A673 (cell line): ENCODE results near the gene LKAAEAR1. TPM values are rescaled to one million over a fixed set of nuclear protein-coding genes. Genes with fewer than 3 reads are reported as not detected.

Experiments
- BruUV-seq: library from RNA; stranded (reverse); fragments of 400-500 nt; replicated peaks from 2 replicates; lab custom pipeline; 2021; lab: Mats Ljungman, UMichigan
- CTCF ChIA-PET: fragments of 300-600 bp; sonication (Branson Sonifier 250); formaldehyde crosslinking; loops from one replicate; lab custom pipeline; 2022; ENCODE audit warnings: antibody characterized with exemption; lab: Charles Lee
- POLR2A ChIA-PET: fragments of 300-600 bp; sonication (Branson Sonifier 250); formaldehyde crosslinking; loops from one replicate; lab custom pipeline; 2022; ENCODE audit warnings: antibody characterized with exemption; ENCODE audit not compliant: low non-redundant PET; lab: Charles Lee
- DNase-seq: peaks from one replicate; pipeline ENCODE4 v3.0.0-alpha.2; 2015; ENCODE audit warnings: low spot score
- H3K27ac ChIP-seq: fragments of 200-600 bp; sonication (generic); 2 replicates; pipeline ENCODE4 v1.5.1; 2016; ENCODE audit warnings: mixed run types, low read depth, mild to moderate bottlenecking, mixed read lengths, antibody characterized with exemption, low read length; ENCODE audit not compliant: poor library complexity, severe bottlenecking
- H3K27me3 ChIP-seq: fragments of 200-600 bp; sonication (generic); replicated peaks from 2 replicates; pipeline ENCODE4 v1.6.1; 2017; ENCODE audit warnings: mixed run types, low read depth, mild to moderate bottlenecking, mixed read lengths, antibody characterized with exemption, low read length; ENCODE audit not compliant: insufficient read depth, poor library complexity
- H3K36me3 ChIP-seq: fragments of 200-600 bp; sonication (generic); 2 replicates; pipeline ENCODE4 v1.6.1; 2016; ENCODE audit warnings: mixed run types, mild to moderate bottlenecking, mixed read lengths, antibody characterized with exemption, low read length; ENCODE audit not compliant: insufficient read depth, poor library complexity, severe bottlenecking
- H3K4me1 ChIP-seq: fragments of 200-600 bp; sonication (generic); 2 replicates; pipeline ENCODE4 v1.6.1; 2017; ENCODE audit warnings: mixed run types, mild to moderate bottlenecking, mixed read lengths, antibody characterized with exemption, low read length; ENCODE audit not compliant: insufficient read depth, poor library complexity, severe bottlenecking
- H3K4me3 ChIP-seq: fragments of 200-600 bp; sonication (generic); 2 replicates; pipeline ENCODE4 v1.5.1; 2016; ENCODE audit warnings: low read depth, mixed run types, mild to moderate bottlenecking, mixed read lengths, low read length; ENCODE audit not compliant: poor library complexity, severe bottlenecking
- H3K9me3 ChIP-seq: fragments of 200-600 bp; sonication (generic); 2 replicates; pipeline ENCODE4 v1.6.1; 2016; ENCODE audit warnings: mixed run types, low read depth, mild to moderate bottlenecking, mixed read lengths, antibody characterized with exemption, low read length; ENCODE audit not compliant: poor library complexity, severe bottlenecking
- EZH2 ChIP-seq: fragments of 200-600 bp; sonication (generic); IDR thresholded peaks from 2 replicates; pipeline ENCODE4 v1.6.1; 2017; ENCODE audit warnings: borderline replicate concordance, low read depth, mild to moderate bottlenecking, mixed read lengths, antibody characterized with exemption, low read length; ENCODE audit not compliant: poor library complexity, severe bottlenecking
- intact Hi-C: fragments of 100-400 bp; cut with micrococcal nuclease; formaldehyde crosslinking; loops from one replicate; pipeline ENCODE4 v1.10.0; 2022; ENCODE audit not compliant: unreplicated experiment
- total RNA-seq: library from RNA; stranded (reverse); gene quantifications from 2 replicates; pipeline ENCODE4 v1.2.3, GENCODE V29; 2021
- TF ChIP-seq, protein P1 (sequence below): fragments of 300-800, 200-600 bp; sonication (generic); conservative IDR thresholded peaks from 2 replicates; pipeline ENCODE4 v1.5.1; 2017; ENCODE audit warnings: low read depth, mild to moderate bottlenecking, antibody characterized with exemption, low read length, moderate library complexity, mixed read lengths

Gene LKAAEAR1
- total RNA-seq, 1 experiment from 2014 or later: 0.62 TPM

- intact Hi-C loops: no loop called here
- POLR2A ChIA-PET: no interaction called here
- peaks cover 5% of the 10 kb centered on the region for H3K4me1 ChIP-seq
These were observed 28.1 kb downstream of the LKAAEAR1 start for GRCh38 chr20:64055893-64056638.

GRCh38 chr20:64055396-64055892 is 28.8 kb downstream of the LKAAEAR1 start:
- no peaks in the 10 kb centered on the region for H3K9me3 ChIP-seq
- DNase-seq: no peak
- H3K36me3 ChIP-seq: no peaks in the 10 kb centered on the region
- intact Hi-C loops: no loop called here
- no TSS peak for BruUV-seq
- ChIA-PET CTCF (no interaction called here), POLR2A (no interaction called here)
- no peak overlapping the region for H3K27ac ChIP-seq
- peaks cover 5% of the 10 kb centered on the region for H3K4me1 ChIP-seq
- H3K4me3 ChIP-seq: no peak overlapping the region
- H3K27me3 ChIP-seq: no peaks in the 10 kb centered on the region
- TF ChIP-seq, protein P1, sequence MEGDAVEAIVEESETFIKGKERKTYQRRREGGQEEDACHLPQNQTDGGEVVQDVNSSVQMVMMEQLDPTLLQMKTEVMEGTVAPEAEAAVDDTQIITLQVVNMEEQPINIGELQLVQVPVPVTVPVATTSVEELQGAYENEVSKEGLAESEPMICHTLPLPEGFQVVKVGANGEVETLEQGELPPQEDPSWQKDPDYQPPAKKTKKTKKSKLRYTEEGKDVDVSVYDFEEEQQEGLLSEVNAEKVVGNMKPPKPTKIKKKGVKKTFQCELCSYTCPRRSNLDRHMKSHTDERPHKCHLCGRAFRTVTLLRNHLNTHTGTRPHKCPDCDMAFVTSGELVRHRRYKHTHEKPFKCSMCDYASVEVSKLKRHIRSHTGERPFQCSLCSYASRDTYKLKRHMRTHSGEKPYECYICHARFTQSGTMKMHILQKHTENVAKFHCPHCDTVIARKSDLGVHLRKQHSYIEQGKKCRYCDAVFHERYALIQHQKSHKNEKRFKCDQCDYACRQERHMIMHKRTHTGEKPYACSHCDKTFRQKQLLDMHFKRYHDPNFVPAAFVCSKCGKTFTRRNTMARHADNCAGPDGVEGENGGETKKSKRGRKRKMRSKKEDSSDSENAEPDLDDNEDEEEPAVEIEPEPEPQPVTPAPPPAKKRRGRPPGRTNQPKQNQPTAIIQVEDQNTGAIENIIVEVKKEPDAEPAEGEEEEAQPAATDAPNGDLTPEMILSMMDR: no peak
- TF ChIP-seq EZH2: no peak

More at GRCh38 chr20:64055893-64056638, 28.1 kb downstream of the LKAAEAR1 start:
- DNase-seq: no peak
- TF ChIP-seq, protein P1: no peak
- no peak for TF ChIP-seq EZH2
- CTCF ChIA-PET: no interaction called here
- Histone ChIP-seq H3K27ac (no peak overlapping the region), H3K4me3 (no peak overlapping the region), H3K36me3 (no peaks in the 10 kb centered on the region), H3K27me3 (no peaks in the 10 kb centered on the region), H3K9me3 (no peaks in the 10 kb centered on the region)
- BruUV-seq: no TSS peak

GRCh38 chr20:64053841-64054661 is 30.1 kb downstream of the LKAAEAR1 start:
- no TSS peak for BruUV-seq

More at GRCh38 chr20:64053841-64054661, 30.1 kb downstream of the LKAAEAR1 start:
- Histone ChIP-seq H3K4me1 (peaks cover 13% of the 10 kb centered on the region), H3K4me3 (no peak overlapping the region), H3K9me3 (no peaks in the 10 kb centered on the region), H3K36me3 (no peaks in the 10 kb centered on the region), H3K27ac (no peak overlapping the region), H3K27me3 (no peaks in the 10 kb centered on the region)
- CTCF ChIA-PET: no interaction called here
- POLR2A ChIA-PET: no interaction called here
- DNase-seq: no peak
- intact Hi-C loops: no loop called here
- TF ChIP-seq EZH2: no peak
- TF ChIP-seq, protein P1: 0 out of 2 replicates have a peak, but pooled peaks have one; percentile 21
